Activated CD4-positive, alpha-beta T cell treated with anti-CD3 and anti-CD28 coated beads, Interleukin-2, amount 10 ng/mL, durations not matched to agents 24 days and 14 days (primary cell): ENCODE measurements around the gene RNF223. TPM values are rescaled to one million over a fixed set of nuclear protein-coding genes. Genes with fewer than 3 reads are reported as not detected.
"Not testable (repeated sequence)": the region's sequence is repeated elsewhere in the genome, so short reads cannot be mapped to it uniquely, and the experiment has no call there.

ENCODE experiments used
- DNase-seq: peaks from one replicate; pipeline ENCODE4 v3.0.0; 2022
- H3K27ac Mint-ChIP-seq: one replicate; pipeline ENCODE4 v1.8.0; 2022; ENCODE audit warnings: mild to moderate bottlenecking, mixed read lengths
- H3K27me3 Mint-ChIP-seq: one replicate; pipeline ENCODE4 v1.8.0; 2022; ENCODE audit warnings: mixed read lengths
- H3K36me3 Mint-ChIP-seq: one replicate; pipeline ENCODE4 v1.8.0; 2022; ENCODE audit warnings: low read depth, mild to moderate bottlenecking, mixed read lengths
- H3K4me1 Mint-ChIP-seq: one replicate; pipeline ENCODE4 v1.8.0; 2021; ENCODE audit warnings: mixed read lengths
- H3K4me3 Mint-ChIP-seq: one replicate; pipeline ENCODE4 v1.8.0; 2022; ENCODE audit warnings: mild to moderate bottlenecking, moderate library complexity, mixed read lengths
- H3K9me3 Mint-ChIP-seq: one replicate; pipeline ENCODE4 v1.8.0; 2021; ENCODE audit warnings: mixed read lengths
- intact Hi-C: fragments of 100-400 bp; cut with micrococcal nuclease; formaldehyde crosslinking; loops from one replicate; pipeline ENCODE4 v1.15.1; 2023
- total RNA-seq: library from RNA; stranded (reverse); gene quantifications from 2 replicates; pipeline ENCODE4 v1.2.3, GENCODE V29; 2022

The RNF223 gene
- total RNA-seq, 1 donor from 2014 or later: not detected

GRCh38 chr1:1115786-1116700 lies 41.9 kb upstream of the RNF223 start, which contains the start of gene C1orf159:
C1orf159 (minus strand) TSS chr1:1116089; CDS start chr1:1091543, 24,546 bp downstream.
- Mint-ChIP-seq H3K4me1 (peaks cover 9% of the 10 kb centered on the region), H3K36me3 (peaks cover 26% of the 10 kb centered on the region), H3K27me3 (peaks cover 9% of the 10 kb centered on the region), H3K4me3 (peak within 1 kb of the TSS; percentile 87), H3K9me3 (peaks cover 13% of the 10 kb centered on the region), H3K27ac (peak within 1 kb of the TSS; percentile 87)
- DNase-seq: peak; percentile 99
- intact Hi-C loops: loop anchor here (1.0 to 2.0 kb wide), 4 partner anchors 83 to 193 kb away; partner anchors contain the start of genes PUSL1, TNFRSF4 and UBE2J2

GRCh38 chr1:1115136-1115785 lies 41.2 kb upstream of the RNF223 start:
- H3K9me3 Mint-ChIP-seq: peaks cover 13% of the 10 kb centered on the region
- DNase-seq: no peak
- peak overlapping the region; percentile 85 for H3K4me3 Mint-ChIP-seq
- H3K27ac Mint-ChIP-seq: peak overlapping the region; percentile 73
- H3K36me3 Mint-ChIP-seq: peaks cover 28% of the 10 kb centered on the region
- intact Hi-C loops: no loop called here
- peaks cover 6% of the 10 kb centered on the region for H3K27me3 Mint-ChIP-seq
- peaks cover 9% of the 10 kb centered on the region for H3K4me1 Mint-ChIP-seq

GRCh38 chr1:1114431-1114830 lies 40.3 kb upstream of the RNF223 start:
- intact Hi-C loops: no loop called here
- Mint-ChIP-seq H3K27me3 (peaks cover 6% of the 10 kb centered on the region), H3K27ac (no peak overlapping the region), H3K9me3 (peaks cover 13% of the 10 kb centered on the region), H3K4me1 (peaks cover 9% of the 10 kb centered on the region), H3K36me3 (peaks cover 28% of the 10 kb centered on the region), H3K4me3 (peak overlapping the region; percentile 85)
- DNase-seq: no peak

- intact Hi-C loops: no loop called here
- Mint-ChIP-seq H3K36me3 (peaks cover 28% of the 10 kb centered on the region), H3K4me3 (no peak overlapping the region), H3K9me3 (peaks cover 13% of the 10 kb centered on the region), H3K4me1 (peaks cover 13% of the 10 kb centered on the region), H3K27ac (no peak overlapping the region), H3K27me3 (no peaks in the 10 kb centered on the region)
- no peak for DNase-seq
Measured at GRCh38 chr1:1112237-1112985, 38.3 kb upstream of the RNF223 start.

- H3K27ac Mint-ChIP-seq: no peak overlapping the region
- peaks cover 13% of the 10 kb centered on the region for H3K4me1 Mint-ChIP-seq
- intact Hi-C loops: no loop called here
- H3K36me3 Mint-ChIP-seq: peaks cover 28% of the 10 kb centered on the region
- no peaks in the 10 kb centered on the region for H3K27me3 Mint-ChIP-seq
- no peak overlapping the region for H3K4me3 Mint-ChIP-seq
- peaks cover 13% of the 10 kb centered on the region for H3K9me3 Mint-ChIP-seq
- no peak for DNase-seq
Measured at GRCh38 chr1:1111516-1112236, 37.6 kb upstream of the RNF223 start.

GRCh38 chr1:1110561-1110971 lies 36.5 kb upstream of the RNF223 start:
- Mint-ChIP-seq H3K27me3 (no peaks in the 10 kb centered on the region), H3K4me3 (no peak overlapping the region), H3K36me3 (peaks cover 30% of the 10 kb centered on the region), H3K27ac (no peak overlapping the region), H3K4me1 (peaks cover 13% of the 10 kb centered on the region), H3K9me3 (peaks cover 13% of the 10 kb centered on the region)
- intact Hi-C loops: no loop called here
- DNase-seq: no peak

GRCh38 chr1:1109743-1110142 lies 35.6 kb upstream of the RNF223 start:
- H3K4me1 Mint-ChIP-seq: peaks cover 9% of the 10 kb centered on the region
- intact Hi-C loops: no loop called here
- no peak overlapping the region for H3K27ac Mint-ChIP-seq
- no peak overlapping the region for H3K4me3 Mint-ChIP-seq
- DNase-seq: no peak
- peaks cover 13% of the 10 kb centered on the region for H3K9me3 Mint-ChIP-seq
- no peaks in the 10 kb centered on the region for H3K27me3 Mint-ChIP-seq
- peaks cover 28% of the 10 kb centered on the region for H3K36me3 Mint-ChIP-seq

- H3K9me3 Mint-ChIP-seq: no peaks in the 10 kb centered on the region
- H3K27ac Mint-ChIP-seq: no peak overlapping the region
- H3K36me3 Mint-ChIP-seq: peaks cover 15% of the 10 kb centered on the region
- H3K27me3 Mint-ChIP-seq: no peaks in the 10 kb centered on the region
- intact Hi-C loops: no loop called here
- DNase-seq: no peak
- H3K4me1 Mint-ChIP-seq: peaks cover 13% of the 10 kb centered on the region
- no peak overlapping the region for H3K4me3 Mint-ChIP-seq
Measured at GRCh38 chr1:1106510-1107221, 32.6 kb upstream of the RNF223 start.

GRCh38 chr1:1104152-1104551 lies 30.0 kb upstream of the RNF223 start:
- H3K9me3 Mint-ChIP-seq, intact Hi-C loops, H3K27me3 Mint-ChIP-seq, H3K4me3 Mint-ChIP-seq: not testable (repeated sequence)
- H3K36me3 Mint-ChIP-seq: peaks cover 19% of the 10 kb centered on the region
- peaks cover 22% of the 10 kb centered on the region for H3K4me1 Mint-ChIP-seq
- DNase-seq: peak; percentile 71
- H3K27ac Mint-ChIP-seq: peak overlapping the region; percentile 58

- Mint-ChIP-seq H3K4me1 (peaks cover 22% of the 10 kb centered on the region), H3K4me3 (no peak overlapping the region), H3K27me3 (peaks cover 9% of the 10 kb centered on the region), H3K27ac (no peak overlapping the region), H3K36me3 (peaks cover 23% of the 10 kb centered on the region), H3K9me3 (peaks cover 14% of the 10 kb centered on the region)
- intact Hi-C loops: no loop called here
- no peak for DNase-seq
Measured at GRCh38 chr1:1101503-1101902, 27.4 kb upstream of the RNF223 start.

- no peak for DNase-seq
- Mint-ChIP-seq H3K36me3 (peaks cover 21% of the 10 kb centered on the region), H3K4me1 (peaks cover 22% of the 10 kb centered on the region), H3K4me3 (no peak overlapping the region), H3K27me3 (peaks cover 9% of the 10 kb centered on the region), H3K9me3 (peaks cover 17% of the 10 kb centered on the region), H3K27ac (no peak overlapping the region)
- intact Hi-C loops: no loop called here
Measured at GRCh38 chr1:1100296-1100695, 26.2 kb upstream of the RNF223 start.

GRCh38 chr1:1099506-1100183 lies 25.5 kb upstream of the RNF223 start:
- intact Hi-C loops: no loop called here
- peaks cover 21% of the 10 kb centered on the region for H3K36me3 Mint-ChIP-seq
- peak overlapping the region; percentile 64 for H3K27ac Mint-ChIP-seq
- H3K27me3 Mint-ChIP-seq: peaks cover 9% of the 10 kb centered on the region
- H3K4me1 Mint-ChIP-seq: peaks cover 22% of the 10 kb centered on the region
- H3K4me3 Mint-ChIP-seq: peak overlapping the region; percentile 0
- DNase-seq: no peak
- H3K9me3 Mint-ChIP-seq: peaks cover 17% of the 10 kb centered on the region
